K562 (cell line): ENCODE results near the gene TYW5. TPM values are rescaled to one million over a fixed set of nuclear protein-coding genes. Genes with fewer than 3 reads are reported as not detected.

ENCODE experiments used
- ATAC-seq: fragments of 200-7000 bp; cut with Tn5 transposase; 3 replicates; pipeline ENCODE4 v1.9.1; 2020; ENCODE audit warnings: moderate library complexity
- BruUV-seq: library from RNA; stranded (reverse); fragments of 400-500 nt; replicated peaks from 2 replicates; lab custom pipeline; 2021; lab: Mats Ljungman, UMichigan
- CTCF ChIA-PET: fragments of 300-600 bp; formaldehyde crosslinking; extraction: SDS; loops from one replicate; lab custom pipeline; 2021; ENCODE audit warnings: low intra/inter-chr PET ratio; lab: Yijun Ruan, JAX
- POLR2A ChIA-PET: fragments of 300-600, 350-650 bp; sonication (Branson Sonifier 250); formaldehyde crosslinking; extraction: SDS; loops from one replicate; lab custom pipeline; 2021; ENCODE audit warnings: antibody characterized with exemption, inconsistent platforms; lab: Yijun Ruan, JAX
- DNase-seq, 4 experiments: peaks; one replicate each; pipeline versions ENCODE4 v3.0.0 to v3.0.0-alpha.2; 2011 to 2018; ENCODE audit warnings: low spot score in 3 of 4, mixed read lengths in 3 of 4; ENCODE audit errors: extremely low read depth in 1 of 4
- FAIRE-seq: peaks from 2 replicates; lab custom pipeline; 2011; peaks lifted over from hg19 to GRCh38; lab: Jason Lieb, UNC
- H2AFZ ChIP-seq: 2 replicates; pipeline ENCODE4 v1.6.0; 2011; ENCODE audit warnings: low read depth, low read length, control low read depth, inconsistent platforms
- H3K27ac ChIP-seq: fragments of 200-600 bp; 3 replicates; pipeline ENCODE4 v1.8.0; 2011; ENCODE audit warnings: low read depth, mild to moderate bottlenecking, control low read depth, inconsistent platforms, low read length, moderate library complexity, mixed read lengths; ENCODE audit errors: extremely low read depth
- H3K27me3 ChIP-seq, 2 experiments: fragments of 300-600 bp in 1 of 2; 2 replicates in 1 of 2; 3 replicates in 1 of 2; pipeline versions ENCODE4 v1.6.0 to v1.8.0; 2011; ENCODE audit warnings: inconsistent platforms in 2 of 2, low read length in 2 of 2, mild to moderate bottlenecking in 1 of 2, mixed read lengths in 1 of 2, moderate library complexity in 1 of 2; ENCODE audit not compliant: control insufficient read depth in 2 of 2, insufficient read depth in 2 of 2
- H3K36me3 ChIP-seq: fragments of 300-600 bp; 3 replicates; pipeline ENCODE4 v1.8.0; 2011; ENCODE audit warnings: mild to moderate bottlenecking, low read length, inconsistent platforms; ENCODE audit not compliant: control insufficient read depth, insufficient read depth
- H3K4me1 ChIP-seq, 2 experiments: fragments of 200-600 bp in 1 of 2; replicated peaks in 1 of 2; 2 replicates in 1 of 2; 3 replicates in 1 of 2; pipeline versions ENCODE4 v1.5.1 to v1.8.0; 2011; ENCODE audit warnings: inconsistent platforms in 2 of 2, low read length in 2 of 2, mild to moderate bottlenecking in 1 of 2, mixed read lengths in 1 of 2, moderate library complexity in 1 of 2; ENCODE audit not compliant: control insufficient read depth in 2 of 2, insufficient read depth in 2 of 2
- H3K4me2 ChIP-seq: 2 replicates; pipeline ENCODE4 v1.6.1; 2011; ENCODE audit warnings: low read length, control low read depth, inconsistent platforms, mixed read lengths; ENCODE audit not compliant: insufficient read depth
- H3K4me3 ChIP-seq: fragments of 200-600 bp; sonication (generic), shearing (Covaris generic); 2 replicates; pipeline ENCODE4 v1.5.1; 2016; ENCODE audit warnings: control low read depth, inconsistent platforms
- H3K79me2 ChIP-seq: fragments of 200-600 bp; 3 replicates; pipeline ENCODE4 v1.8.0; 2011; ENCODE audit warnings: low read length, inconsistent platforms; ENCODE audit not compliant: control insufficient read depth, insufficient read depth
- H3K9ac ChIP-seq, 2 experiments: 2 replicates each; pipeline versions ENCODE4 v1.6.0 to v1.6.1; 2011; ENCODE audit warnings: low read depth in 2 of 2, low read length in 2 of 2, control low read depth in 1 of 2, inconsistent platforms in 1 of 2, mild to moderate bottlenecking in 1 of 2, mixed read lengths in 1 of 2; ENCODE audit not compliant: insufficient read depth in 1 of 2
- H3K9me1 ChIP-seq: one replicate; pipeline ENCODE4 v1.6.0; 2011; ENCODE audit warnings: inconsistent platforms, mild to moderate bottlenecking, low read length, moderate library complexity; ENCODE audit not compliant: control insufficient read depth, insufficient read depth
- H3K9me3 ChIP-seq: replicated peaks from 2 replicates; pipeline ENCODE4 v1.5.1; 2011; ENCODE audit warnings: low read depth, low read length, inconsistent platforms; ENCODE audit not compliant: control insufficient read depth, insufficient read depth
- H4K20me1 ChIP-seq: replicated peaks from 2 replicates; pipeline ENCODE4 v1.6.1; 2011; ENCODE audit warnings: low read length, inconsistent platforms, mixed read lengths; ENCODE audit not compliant: control insufficient read depth, insufficient read depth
- NR2C2 ChIP-seq, 2 experiments: fragments of 200-800 bp in 1 of 2; sonication (Bioruptor generic) in 1 of 2; sonication (generic) in 1 of 2; formaldehyde crosslinking in 1 of 2; IDR thresholded peaks; 2 replicates each; pipeline versions ENCODE4 v1.6.1 to v1.8.0; 2016 to 2022; ENCODE audit warnings: mild to moderate bottlenecking in 1 of 2, missing compliant biosample characterization in 1 of 2, missing genetic modification characterization in 1 of 2, missing genetic modification reagents in 1 of 2
- TAL1 ChIP-seq: fragments of 450-650 bp; IDR thresholded peaks from 2 replicates; pipeline ENCODE4 v1.6.1; 2016; ENCODE audit warnings: mild to moderate bottlenecking
- ZFX ChIP-seq: sonication (generic); formaldehyde crosslinking; IDR thresholded peaks from 2 replicates; pipeline ENCODE4 v1.8.0; 2022; ENCODE audit warnings: mild to moderate bottlenecking, missing genetic modification reagents, moderate library complexity
- WGBS: fragments of 100-300 bp; shearing (Covaris generic); methylation state at CpG from one replicate; pipeline ENCODE4 v1.1.6; 2016; ENCODE audit warnings: low coverage, mixed read lengths; ENCODE audit not compliant: insufficient coverage; ENCODE audit errors: missing lambda C conversion rate; 5-methylcytosine and 5-hydroxymethylcytosine counted together
- in situ Hi-C: fragments of 300-500 bp; cut with MboI; formaldehyde crosslinking; loops from 4 replicates; pipeline ENCODE4 v1.15.0; 2018; ENCODE audit warnings: inconsistent platforms, mixed read lengths
- intact Hi-C: fragments of 100-400 bp; cut with micrococcal nuclease; formaldehyde crosslinking; loops from 2 replicates; pipeline ENCODE4 v1.14.2; 2022
- polyA plus RNA-seq, 8 experiments: library from polyadenylated mRNA; depleted of rRNA in 4 of 8; stranded (reverse) in 5 of 8; unstranded in 3 of 8; fragments of >200 nt; fragmentation: Nextera tagmentation in 2 of 8; fragmentation: Illumina TruSeq in 1 of 8; extraction: Ambion mirVana in 2 of 8; extraction: Trizol in 1 of 8; gene quantifications; 2 replicates each; pipeline versions ENCODE4 v1.2.1 to v1.2.3, GENCODE V29; 2011 to 2014; ENCODE audit warnings: inconsistent platforms in 1 of 8, missing spikeins in 1 of 8
- total RNA-seq, 7 experiments: library from RNA; depleted of rRNA in 6 of 7; stranded (reverse); fragments of >200 nt in 6 of 7; fragmentation: Illumina TruSeq in 2 of 7; extraction: Trizol in 2 of 7; gene quantifications; 2 replicates each; pipeline versions ENCODE4 v1.2.1 to v1.2.3, GENCODE V29; 2011 to 2021; ENCODE audit warnings: low replicate concordance in 1 of 7

The TYW5 gene
- total and polyA plus RNA-seq, 9 of the 15 experiments (the other 6 are each of a cell fraction or from before 2014, with no cell fraction given), result 3.6 to 7.7 (median 4.6) TPM

GRCh38 chr2:199956062-199956380 lies 730 bp upstream of the TYW5 start:
- no peak for ATAC-seq
- H3K9me1 ChIP-seq, result no peaks in the 10 kb centered on the region
- WGBS, result 0% methylated on average over 9 of the region's 10 CpGs
- peak overlapping the region; percentile 86 to 99 for H3K9ac ChIP-seq
- peak overlapping the region; percentile 91 for H2AFZ ChIP-seq
- H3K9me3 ChIP-seq, result no peaks in the 10 kb centered on the region
- H3K4me3 ChIP-seq, result peak overlapping the region; percentile 68
- intact Hi-C loops (no loop called here), in situ Hi-C loops (loop anchor here (25.0 kb wide), 1 partner anchor 1256 kb away; no protein-coding TSS in a partner anchor)
- DNase-seq, result no peak
- H4K20me1 ChIP-seq, result no peaks in the 10 kb centered on the region
- H3K36me3 ChIP-seq, result peaks cover 45% of the 10 kb centered on the region; the same call in 1 of the 3 replicates
- H3K27me3 ChIP-seq, result no peaks in the 10 kb centered on the region
- H3K79me2 ChIP-seq, result peaks cover 82% of the 10 kb centered on the region
- CTCF ChIA-PET, result no interaction called here
- H3K4me1 ChIP-seq, result peaks cover 2 to 15% of the 10 kb centered on the region in 2 experiments; a peak in 3 of 5 replicates
- POLR2A ChIA-PET, result interaction anchor here (0.7 to 0.9 kb wide), 2 partner anchors 11 to 148 kb away, joined by 3 to 4 read pairs; no protein-coding TSS in a partner anchor
- TF ChIP-seq TAL1, result no peak
- TF ChIP-seq ZFX (CRISPR knock-in tag), result peak; percentile 72
- peak overlapping the region; percentile 92 for H3K27ac ChIP-seq
- H3K4me2 ChIP-seq, result peak overlapping the region; percentile 76
- BruUV-seq, result no TSS peak
- FAIRE-seq, result no peak

GRCh38 chr2:199955007-199955338 lies 318 bp downstream of the TYW5 start:
- Histone ChIP-seq H3K9me3 (no peaks in the 10 kb centered on the region), H3K9ac (peak overlapping the region; percentile 86 to 99), H3K36me3 (peaks cover 45% of the 10 kb centered on the region; the same call in 2 of the 3 replicates), H3K79me2 (peaks cover 90% of the 10 kb centered on the region), H3K4me3 (peak overlapping the region; percentile 68), H3K4me1 (peaks cover 2 to 15% of the 10 kb centered on the region in 2 experiments; a peak in 3 of 5 replicates), H3K27me3 (no peaks in the 10 kb centered on the region), H3K27ac (peak overlapping the region; percentile 92), H4K20me1 (no peaks in the 10 kb centered on the region), H3K4me2 (peak overlapping the region; percentile 76), H2AFZ (peak overlapping the region; percentile 91), H3K9me1 (no peaks in the 10 kb centered on the region)
- DNase-seq, result no peak
- ChIA-PET POLR2A (interaction anchor here (1.0 kb wide), 1 partner anchor 11 kb away, joined by 3 read pairs; no protein-coding TSS in a partner anchor), CTCF (no interaction called here)
- no peak for TF ChIP-seq ZFX (CRISPR knock-in tag)
- no peak for TF ChIP-seq NR2C2 (CRISPR knock-in tag; IDR thresholded peaks at IDR 0.05)
- 0 out of 2 replicates have a peak, but pooled peaks have one; percentile 88 for TF ChIP-seq NR2C2 (tag; IDR thresholded peaks at IDR 0.05)
- 1% methylated on average over 11 of the region's 13 CpGs for WGBS
- FAIRE-seq, result peak; percentile 29
- in situ Hi-C loops, result loop anchor here (25.0 kb wide), 1 partner anchor 1257 kb away; no protein-coding TSS in a partner anchor
- intact Hi-C loops, result no loop called here
- BruUV-seq, result TSS peak; percentile 73
- ATAC-seq, result peak; percentile 76
